GDM1 (cell line): ENCODE data around the gene ZNF804B.

Experiments
- DNase-seq: peaks from one replicate; lab custom pipeline; 2025; lab: John Stamatoyannopoulos, UW

The ZNF804B gene

DNA sequence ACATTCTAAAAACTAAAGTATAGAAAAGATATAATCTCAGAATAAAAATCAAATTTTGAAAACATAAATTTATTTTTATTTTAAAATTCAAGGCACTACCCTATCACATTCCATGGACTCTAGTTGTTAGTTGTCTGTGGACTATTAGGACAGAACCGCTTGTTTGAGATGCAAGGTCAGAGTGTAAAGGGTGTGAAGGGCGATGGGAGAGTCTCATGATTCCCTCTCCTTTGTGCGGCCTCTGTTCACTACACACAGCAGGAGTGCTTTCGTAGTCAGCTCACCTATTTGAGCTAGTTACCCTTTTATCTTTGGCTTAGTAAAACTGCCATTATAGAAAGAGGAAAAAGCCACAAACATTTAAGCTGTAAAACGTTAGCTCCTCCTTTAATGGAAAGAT, 225.8 kb downstream of the ZNF804B start:
- DNase-seq = no peak

GRCh38 chr7:89001306-89001705, 241.8 kb downstream of the ZNF804B start:
- no peak for DNase-seq

DNA sequence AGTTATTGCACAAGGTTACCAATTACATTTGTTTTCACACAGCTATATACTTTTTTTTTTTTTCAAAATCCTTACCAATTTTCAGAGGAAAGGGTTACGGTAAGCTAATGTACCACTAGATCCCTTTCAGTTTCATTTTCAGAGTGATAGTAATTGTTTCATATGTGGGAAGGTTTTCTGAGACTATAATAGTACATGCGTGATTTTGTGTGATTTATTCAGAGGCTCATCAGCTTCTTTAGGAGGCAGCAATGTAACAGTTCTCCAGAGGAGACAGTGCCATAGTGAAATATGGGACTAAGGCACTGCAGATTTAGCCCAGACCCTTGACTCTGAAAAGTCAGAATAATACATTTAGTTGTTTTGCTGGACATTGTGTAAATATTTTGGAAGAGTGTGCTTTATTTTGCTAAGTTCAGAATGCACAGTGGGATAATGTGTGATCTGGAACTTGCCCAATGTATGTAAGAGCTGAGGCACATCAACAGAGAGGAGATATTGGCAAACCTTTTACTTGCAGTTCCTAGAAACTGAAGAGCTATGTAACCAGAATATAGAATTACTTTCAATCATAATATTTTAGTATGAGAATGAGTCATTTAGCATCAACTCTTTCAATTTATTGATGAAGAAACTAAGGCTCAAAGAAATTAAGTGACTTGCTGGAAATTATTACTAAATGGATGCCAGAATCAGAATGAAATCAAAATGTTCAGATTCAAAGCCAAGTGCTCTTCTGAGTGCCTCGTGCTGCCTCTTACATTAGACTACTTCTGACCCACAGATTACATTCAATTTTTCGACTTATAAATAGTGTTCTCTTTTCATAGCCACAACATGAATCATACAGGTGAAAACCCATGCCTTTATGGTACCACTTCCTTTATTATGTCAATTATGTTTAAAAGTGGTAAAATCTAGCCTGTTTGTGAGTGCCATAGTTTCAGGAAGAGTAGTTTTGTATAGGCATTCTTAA, 243.8 kb downstream of the ZNF804B start:
- DNase-seq = no peak

DNA sequence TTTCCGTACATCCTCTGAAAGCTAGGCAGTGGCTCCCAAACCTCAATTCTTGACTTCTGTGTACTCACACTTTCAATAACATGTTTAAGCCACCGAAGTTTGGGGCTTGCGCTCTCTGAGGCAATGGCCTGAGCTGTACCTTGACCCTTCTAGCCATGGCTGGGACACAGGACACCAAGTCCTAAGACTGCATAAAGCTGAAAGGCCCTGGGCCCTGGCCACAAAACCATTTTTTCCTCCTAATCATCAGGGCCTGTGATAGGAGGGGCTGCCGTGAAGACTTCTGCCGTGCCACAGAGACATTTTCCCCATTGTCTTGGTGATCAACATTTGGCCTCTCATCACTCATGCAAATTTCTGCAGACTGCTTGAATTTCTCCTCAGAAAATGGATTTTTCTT, 252.5 kb downstream of the ZNF804B start:
- DNase-seq = no peak

DNA sequence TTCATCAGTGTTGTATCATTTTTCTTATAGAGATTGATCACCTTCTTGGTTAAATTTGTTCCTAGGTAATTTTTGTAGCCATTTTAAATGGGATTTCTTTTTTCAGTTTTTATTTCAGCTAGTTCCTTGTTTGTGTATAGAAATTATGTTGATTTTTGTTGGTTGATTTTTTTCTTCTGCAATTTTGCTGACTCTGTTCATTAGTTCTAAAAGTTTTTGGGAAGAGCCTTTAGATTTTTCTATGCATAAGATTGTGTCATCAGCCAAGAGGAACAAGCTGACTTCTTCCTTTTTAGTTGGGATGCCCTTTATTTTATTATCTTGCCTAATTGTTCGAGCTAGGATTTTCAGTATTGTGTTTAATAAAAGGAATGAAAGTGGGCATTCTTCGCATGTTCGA, 258.2 kb downstream of the ZNF804B start:
- no peak for DNase-seq

- DNase-seq = no peak
Observed at GRCh38 chr7:89021741-89022140, 262.2 kb downstream of the ZNF804B start.

DNA sequence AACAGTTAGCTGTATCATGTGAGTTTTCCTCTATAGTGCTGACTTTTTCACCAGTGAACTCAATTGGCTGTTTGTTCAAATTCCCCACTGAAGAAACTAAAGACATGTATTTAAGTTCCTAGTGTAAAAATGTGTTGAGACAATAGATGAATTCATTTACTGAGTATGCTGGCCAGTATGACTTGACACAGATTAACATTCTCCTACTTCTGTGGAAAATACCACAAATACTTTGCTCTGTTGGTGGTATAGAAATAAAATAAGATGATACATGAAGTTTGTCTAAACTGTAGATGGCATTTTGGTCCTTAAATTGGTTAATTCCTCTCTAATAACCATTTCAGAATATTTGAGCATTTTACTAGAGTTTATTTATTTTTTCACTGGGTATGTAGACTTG, 263.7 kb downstream of the ZNF804B start:
- no peak for DNase-seq

GRCh38 chr7:89023877-89024276, 264.4 kb downstream of the ZNF804B start:
- DNase-seq = no peak

DNA sequence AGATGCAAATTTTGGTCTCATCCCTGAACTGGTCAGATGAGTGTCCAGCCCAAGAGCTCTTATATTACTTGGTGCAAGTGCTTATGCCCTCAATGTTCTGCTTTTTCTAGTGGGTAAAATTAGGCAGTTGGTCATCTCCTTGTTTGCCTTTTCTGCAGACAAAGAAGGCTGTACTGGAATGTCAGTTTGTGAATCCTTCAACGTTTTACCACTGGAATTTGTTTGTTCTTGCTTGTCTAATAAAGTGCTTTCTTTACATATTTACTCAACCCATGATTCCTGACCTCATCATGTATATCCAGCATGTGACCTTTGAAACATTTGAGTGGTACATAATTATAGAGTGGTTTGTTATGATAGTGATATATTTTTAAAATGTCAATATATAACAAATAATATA, 268.3 kb downstream of the ZNF804B start:
- DNase-seq = no peak

DNA sequence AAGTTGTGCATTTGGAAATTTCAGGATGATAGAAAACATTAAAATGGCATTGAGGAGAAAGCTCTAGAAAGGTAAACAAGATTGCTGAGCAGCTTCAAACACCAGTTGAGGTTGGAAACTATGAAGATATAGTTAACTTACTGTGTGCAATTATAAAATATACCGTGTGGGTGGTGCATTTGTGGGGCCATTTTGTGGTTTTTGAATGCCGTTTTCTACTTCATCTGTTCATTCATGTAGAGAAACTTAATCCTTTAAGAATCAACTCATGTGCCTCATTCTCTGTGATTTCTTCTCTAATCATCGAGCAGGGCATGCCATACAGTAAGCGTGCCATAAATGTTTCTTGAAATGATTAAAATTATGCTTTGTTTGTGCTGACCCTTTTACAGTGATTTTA, 268.8 kb downstream of the ZNF804B start:
- DNase-seq = no peak

- no peak for DNase-seq
Observed at GRCh38 chr7:89029864-89030263, 270.4 kb downstream of the ZNF804B start.

DNA sequence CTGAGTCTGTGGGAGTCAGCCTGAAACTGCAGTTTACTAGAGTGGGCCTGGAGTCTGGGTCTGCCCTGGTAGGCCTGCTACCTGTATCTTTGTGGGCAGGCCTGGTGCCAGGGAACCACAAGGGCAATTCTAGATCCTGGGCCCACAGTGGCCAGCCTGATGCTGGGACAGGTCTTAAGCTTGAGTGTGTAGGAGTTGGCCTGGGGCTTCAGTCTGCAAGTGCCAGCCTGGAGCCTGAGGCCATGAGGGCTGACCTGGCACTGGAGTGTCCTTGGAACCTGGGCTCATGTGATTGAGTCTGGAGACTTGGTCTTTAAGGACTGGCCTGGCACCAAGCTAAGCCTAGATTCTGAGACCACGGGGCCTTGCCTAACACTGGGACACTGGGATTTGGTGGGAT, 281.7 kb downstream of the ZNF804B start:
- DNase-seq = no peak

DNA sequence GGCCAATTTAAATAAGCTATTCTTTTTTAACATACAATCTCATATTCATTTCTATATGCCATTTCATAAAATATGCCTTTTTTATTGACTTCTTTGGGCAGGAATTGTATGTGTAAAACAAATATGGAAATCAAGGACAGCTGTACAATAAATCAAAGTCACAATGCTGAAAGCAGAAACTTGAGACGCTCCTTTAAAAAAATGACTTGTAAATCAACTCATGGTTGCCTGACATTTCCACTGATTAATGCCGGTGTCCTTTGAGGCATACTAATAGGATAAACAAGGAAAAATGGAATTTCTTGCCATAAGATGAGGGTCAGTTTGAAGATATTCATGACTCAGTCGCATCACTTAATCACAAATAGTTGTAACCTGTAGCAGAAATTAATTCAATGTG, 283.4 kb downstream of the ZNF804B start:
- DNase-seq = no peak

DNA sequence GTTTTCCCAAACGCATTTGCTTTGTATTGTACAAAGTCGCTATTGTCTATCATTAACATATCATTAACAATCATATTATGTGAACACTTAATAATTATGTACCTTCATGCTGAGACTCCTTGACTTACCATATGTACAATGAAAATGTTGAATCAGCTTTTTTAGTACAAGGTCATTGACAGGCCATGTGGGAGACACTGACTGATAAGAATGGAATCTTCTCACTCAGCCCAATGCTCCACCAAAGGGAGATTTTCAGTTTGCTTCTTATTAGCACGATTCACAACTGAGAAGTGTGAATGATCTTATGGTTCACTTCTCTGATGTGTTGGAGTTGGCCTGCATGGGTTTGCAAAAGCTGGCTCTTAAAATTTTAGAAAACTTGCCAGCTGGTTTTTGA, 289.5 kb downstream of the ZNF804B start:
- DNase-seq = no peak

DNA sequence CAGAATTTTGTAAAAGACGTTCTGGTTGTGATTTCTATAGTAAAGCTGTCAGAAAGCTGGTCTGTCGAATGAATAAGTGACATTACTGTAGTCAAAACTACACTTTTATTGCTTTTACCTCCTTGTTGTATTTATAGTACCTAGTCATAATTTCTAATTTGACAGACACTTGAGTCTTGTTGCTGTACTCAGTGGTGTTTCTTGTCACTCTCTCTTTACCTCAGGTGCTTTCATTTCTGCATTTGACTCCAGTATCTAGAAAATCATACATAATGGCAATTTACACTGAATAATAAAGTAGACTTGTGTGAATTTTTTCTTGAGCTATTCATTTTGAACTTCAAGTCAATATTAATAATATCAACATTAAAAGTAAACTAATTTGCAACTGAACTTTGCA, 293.6 kb downstream of the ZNF804B start:
- no peak for DNase-seq

DNA sequence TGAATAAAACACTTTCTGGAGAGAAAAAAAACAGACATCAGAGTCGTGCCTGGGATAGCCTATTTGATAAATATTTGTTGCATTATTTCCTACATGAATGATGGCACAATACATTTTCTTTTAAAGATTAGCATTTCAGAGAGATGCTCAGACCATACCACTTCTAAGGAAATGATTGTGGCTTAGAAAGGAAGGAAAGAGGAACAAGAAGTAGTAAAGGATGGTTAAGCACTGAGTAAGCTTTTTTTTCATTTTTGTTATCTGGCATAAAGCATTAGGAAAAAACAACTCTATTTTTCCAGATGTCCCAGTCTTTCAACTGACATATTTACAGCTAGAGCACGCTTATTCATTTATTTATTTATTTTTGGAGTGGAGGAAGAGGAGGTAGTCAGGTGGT, 294.9 kb downstream of the ZNF804B start:
- DNase-seq = no peak

DNA sequence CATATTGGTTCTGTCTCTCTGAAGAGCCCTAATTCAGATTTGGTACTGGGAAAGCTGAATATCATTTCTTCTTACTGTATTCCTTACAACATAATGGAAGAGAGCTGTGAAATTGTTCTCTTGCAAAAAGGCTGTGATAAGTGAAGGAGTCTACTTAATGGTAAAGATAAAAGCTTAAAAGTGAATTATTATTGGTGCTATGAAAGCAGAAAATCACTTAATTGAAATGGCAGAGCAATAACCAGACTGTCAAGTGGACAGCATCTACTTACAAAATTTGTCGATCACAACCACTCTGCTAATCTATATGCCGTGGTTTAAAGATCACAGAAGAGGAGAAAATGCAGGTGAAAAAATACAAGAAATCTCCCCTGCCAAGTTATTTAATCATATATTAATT, 300.7 kb downstream of the ZNF804B start:
- no peak for DNase-seq

DNA sequence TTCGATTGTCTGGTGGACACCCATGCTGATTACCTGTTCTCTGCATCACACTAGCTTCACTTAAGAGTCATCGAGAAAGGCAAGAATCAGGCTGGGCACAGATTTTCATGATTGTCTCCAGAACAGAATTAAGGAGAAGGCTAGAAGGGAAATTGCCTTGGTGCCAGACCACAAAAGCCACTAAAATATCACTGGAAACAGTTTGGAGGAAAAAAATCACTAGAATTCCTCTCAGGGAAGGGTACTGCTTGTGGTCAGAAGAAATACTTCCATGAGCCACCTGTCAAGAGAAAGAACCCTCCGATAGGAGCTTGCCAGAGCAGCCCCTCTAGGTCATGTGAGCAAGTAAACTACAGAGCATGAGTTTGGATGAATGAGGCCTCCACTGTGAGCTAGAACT, 305.3 kb downstream of the ZNF804B start:
- DNase-seq = no peak

GRCh38 chr7:89067048-89067447, 307.5 kb downstream of the ZNF804B start:
- DNase-seq = no peak

DNA sequence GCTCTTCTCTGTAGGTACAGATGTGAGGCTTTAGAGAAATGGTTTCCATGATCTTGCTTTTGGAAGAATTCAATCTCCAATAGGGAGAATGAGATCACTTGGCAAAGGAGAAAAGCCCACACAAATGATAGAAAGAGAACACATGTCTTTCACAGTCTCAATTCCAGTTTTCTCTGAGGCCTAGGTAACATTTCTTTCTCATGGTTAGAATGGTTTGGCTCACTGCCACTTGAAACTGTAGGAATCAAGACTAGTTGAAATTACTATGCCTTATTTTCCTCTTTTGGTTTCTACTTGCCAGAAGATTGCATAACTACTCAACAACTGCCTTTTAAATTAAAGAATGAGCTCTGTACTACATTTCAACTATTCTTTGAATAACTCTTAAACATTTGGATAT, 312.6 kb downstream of the ZNF804B start:
- no peak for DNase-seq

DNA sequence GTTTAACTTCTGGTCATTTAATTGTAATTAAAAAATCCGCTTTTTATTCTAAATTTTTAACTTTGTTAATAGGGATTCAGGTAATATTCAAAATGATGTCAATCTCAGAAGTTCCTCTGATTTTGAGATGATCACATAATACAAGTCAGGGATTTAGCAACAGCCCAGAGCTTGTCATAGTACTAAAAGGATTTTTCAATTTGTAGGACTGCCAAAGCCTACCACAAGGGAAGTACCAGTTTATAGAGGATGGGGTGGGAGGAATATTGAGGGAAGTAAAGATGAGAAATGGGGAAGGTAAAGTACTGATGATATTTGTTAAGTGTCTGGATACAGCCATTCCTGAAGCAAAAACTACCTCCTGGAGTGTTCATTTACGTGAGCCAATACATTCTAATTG, 314.3 kb downstream of the ZNF804B start:
- no peak for DNase-seq

GRCh38 chr7:89077992-89078391, 318.5 kb downstream of the ZNF804B start:
- no peak for DNase-seq

DNA sequence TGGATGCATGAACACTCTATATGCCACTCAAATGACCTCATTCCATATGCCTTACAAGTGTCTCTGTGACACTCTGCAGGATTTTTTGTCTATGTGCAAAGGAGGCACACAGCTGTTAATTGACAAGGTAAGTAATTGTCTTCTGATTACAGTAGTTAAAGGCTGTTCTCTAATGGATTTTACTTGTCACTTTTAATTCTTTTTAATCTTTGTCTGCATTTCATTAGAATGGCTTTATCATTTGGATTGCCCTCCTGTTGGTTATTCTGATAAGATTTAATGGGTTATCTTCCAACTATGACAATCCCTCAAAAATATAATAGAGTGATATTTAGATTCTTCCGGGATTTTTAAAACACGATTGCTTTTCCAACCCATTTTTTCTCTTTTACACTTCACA, 326.1 kb downstream of the ZNF804B start:
- DNase-seq = no peak

- no peak for DNase-seq
Observed at GRCh38 chr7:89091550-89091949, 332.1 kb downstream of the ZNF804B start.
